ENCODE measurements around the gene DPH5.
"Not testable (repeated sequence)": the region's sequence is repeated elsewhere in the genome, so short reads cannot be mapped to it uniquely, and the experiment has no call there.

DPH5 gene, protein sequence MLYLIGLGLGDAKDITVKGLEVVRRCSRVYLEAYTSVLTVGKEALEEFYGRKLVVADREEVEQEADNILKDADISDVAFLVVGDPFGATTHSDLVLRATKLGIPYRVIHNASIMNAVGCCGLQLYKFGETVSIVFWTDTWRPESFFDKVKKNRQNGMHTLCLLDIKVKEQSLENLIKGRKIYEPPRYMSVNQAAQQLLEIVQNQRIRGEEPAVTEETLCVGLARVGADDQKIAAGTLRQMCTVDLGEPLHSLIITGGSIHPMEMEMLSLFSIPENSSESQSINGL

DNA sequence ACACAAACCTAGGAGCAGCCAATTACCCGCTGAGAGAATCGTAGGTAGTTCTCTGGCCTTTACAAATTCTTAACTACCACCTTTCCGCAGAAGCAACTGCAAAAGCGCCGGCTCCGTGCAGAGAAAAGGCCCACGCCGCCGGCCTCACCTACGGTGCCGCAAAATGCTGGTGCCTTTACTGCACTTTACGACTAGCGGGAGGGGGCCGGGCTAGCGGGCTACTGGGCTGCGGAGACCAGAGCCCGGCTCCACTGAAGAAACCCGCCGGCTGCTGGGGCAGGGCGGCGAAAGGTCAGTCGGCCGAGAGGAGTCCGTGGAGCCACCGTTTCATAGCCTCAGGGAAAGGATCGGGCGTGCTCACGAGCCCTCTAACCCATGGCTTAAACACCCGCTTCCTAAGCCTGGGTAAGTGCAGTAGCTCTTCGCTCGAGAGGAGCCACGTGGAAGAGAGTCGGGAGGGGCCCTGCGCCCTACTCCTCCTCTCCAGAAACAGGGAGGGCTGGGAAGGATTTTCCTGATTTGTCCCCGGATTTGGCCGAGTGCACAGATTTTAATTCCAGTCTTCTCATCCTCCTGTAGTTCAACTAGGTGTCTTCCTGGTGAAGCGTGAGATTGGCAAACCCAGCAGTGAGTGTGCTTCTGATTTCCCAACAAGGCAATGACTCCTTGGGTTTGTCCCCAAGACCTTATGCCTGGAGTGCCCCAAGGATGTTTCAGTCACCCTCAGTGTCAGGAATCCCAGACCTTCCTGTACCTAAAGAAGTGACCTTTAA lies at the start of gene DPH5:
Gene DPH5, minus strand, starts transcription at position 128 of the 773 bp plus-strand sequence. CDS start 341 bp downstream, outside the sequence.
- H3K27me3 Mint-ChIP-seq = no peaks in the 10 kb centered on the region
- peaks cover 0 to 5% of the 10 kb centered on the region in 2 donors for H3K9me3 Mint-ChIP-seq
- ATAC-seq (replicated peaks) (peak; percentile 89 to 95), DNase-seq (peak; percentile 89)
- H3K36me3 Mint-ChIP-seq = peaks cover 29 to 36% of the 10 kb centered on the region in 2 donors
- H3K4me3 Mint-ChIP-seq = peak within 1 kb of the TSS; percentile 94 to 96
- H3K27ac Mint-ChIP-seq = peak within 1 kb of the TSS; percentile 97
- H3K4me1 Mint-ChIP-seq = peaks cover 26 to 49% of the 10 kb centered on the region in 2 donors

DNA sequence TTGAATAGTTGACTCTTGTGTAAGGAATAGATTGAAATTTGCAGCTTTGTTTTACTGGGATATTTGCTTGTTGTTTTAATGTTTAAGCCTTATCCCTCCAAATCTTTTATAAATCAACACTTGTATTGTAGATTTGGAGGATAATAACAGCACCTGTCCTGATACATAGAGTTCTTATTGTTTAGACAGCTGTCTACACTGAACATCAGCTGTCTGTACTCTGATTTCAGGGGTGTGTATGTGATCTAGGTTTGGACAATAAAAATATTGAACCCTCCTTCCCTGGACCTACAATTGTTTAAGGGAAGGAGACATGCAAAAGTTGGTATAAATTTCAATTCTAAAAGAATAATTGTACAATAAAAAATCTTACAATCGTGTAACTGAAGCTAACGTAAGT lies 48.3 kb upstream of the DPH5 start:
- H3K4me1 Mint-ChIP-seq = peaks cover 24 to 38% of the 10 kb centered on the region in 2 donors
- no peak overlapping the region for H3K4me3 Mint-ChIP-seq
- no peak for ATAC-seq (replicated peaks)
- H3K27me3 Mint-ChIP-seq = no peaks in the 10 kb centered on the region
- no peak overlapping the region for H3K27ac Mint-ChIP-seq
- no peak for DNase-seq
- H3K9me3 Mint-ChIP-seq = no peaks in the 10 kb centered on the region
- H3K36me3 Mint-ChIP-seq = peaks cover 19 to 27% of the 10 kb centered on the region in 2 donors

DNA sequence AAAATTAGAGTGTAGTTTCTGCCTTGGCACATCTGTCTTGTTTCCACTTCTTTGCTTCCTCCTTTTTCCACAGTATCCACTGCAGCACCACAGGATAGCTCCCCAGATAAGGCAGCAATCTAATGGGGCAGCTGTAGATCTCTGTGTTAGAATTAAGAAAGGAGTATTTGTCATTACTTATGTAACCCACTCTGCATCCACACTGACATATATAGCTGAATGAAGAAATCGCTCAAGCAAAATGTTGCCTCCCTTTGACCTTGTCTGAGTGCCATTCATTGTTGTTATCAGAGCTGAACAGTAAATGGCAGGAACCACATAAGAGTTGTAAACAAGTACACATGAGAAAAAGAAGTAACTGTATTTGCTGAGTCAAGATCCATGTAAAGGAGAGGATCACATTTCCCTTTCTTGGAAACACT lies 45.9 kb upstream of the DPH5 start:
- peaks cover 2 to 22% of the 10 kb centered on the region in 2 donors for H3K36me3 Mint-ChIP-seq
- H3K9me3 Mint-ChIP-seq = no peaks in the 10 kb centered on the region
- no peak overlapping the region for H3K4me3 Mint-ChIP-seq
- no peaks in the 10 kb centered on the region for H3K27me3 Mint-ChIP-seq
- H3K4me1 Mint-ChIP-seq = peaks cover 25 to 39% of the 10 kb centered on the region in 2 donors
- no peak overlapping the region for H3K27ac Mint-ChIP-seq
- ATAC-seq (replicated peaks) (no peak), DNase-seq (no peak)

DNA sequence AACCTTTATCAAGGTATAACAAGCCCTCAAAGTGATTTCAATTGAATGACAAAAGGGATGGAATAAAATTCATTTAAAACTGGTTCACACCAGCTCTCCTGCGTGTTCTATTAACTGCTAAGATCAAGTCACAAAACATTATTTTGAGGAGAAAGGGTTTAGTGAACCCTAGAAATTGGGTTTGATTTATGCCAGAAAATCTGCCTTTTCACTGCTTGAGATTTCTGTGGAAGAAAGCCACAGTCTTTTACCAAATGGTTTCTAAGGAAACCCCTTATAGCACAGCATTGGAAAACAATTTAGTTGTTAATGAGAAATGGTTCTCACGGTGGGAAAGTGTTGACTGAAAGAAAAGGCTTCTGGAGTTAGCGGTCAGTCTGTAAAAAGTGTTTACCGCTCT lies 43.6 kb upstream of the DPH5 start:
- Mint-ChIP-seq H3K27ac (no peak overlapping the region), H3K27me3 (no peaks in the 10 kb centered on the region), H3K4me1 (peaks cover 38 to 58% of the 10 kb centered on the region in 2 donors)

DNA sequence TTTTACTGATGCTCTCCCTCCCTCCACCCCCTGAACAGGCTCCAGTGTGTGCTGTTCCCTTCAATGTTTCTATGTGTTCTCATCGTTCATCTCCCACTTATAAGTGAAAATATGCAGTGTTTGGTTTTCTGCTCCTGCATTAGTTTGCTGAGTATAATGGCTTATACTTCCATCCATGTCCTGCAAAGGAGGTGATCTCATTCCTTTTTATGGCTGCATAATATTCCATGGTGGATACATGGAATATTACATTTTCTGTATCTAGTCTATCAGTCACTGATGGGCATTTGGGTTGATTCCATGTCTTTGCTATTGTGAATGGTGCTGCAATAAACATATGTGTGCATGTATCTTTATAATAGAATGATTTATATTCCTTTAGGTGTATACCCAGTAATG lies 41.4 kb upstream of the DPH5 start:
- H3K36me3 Mint-ChIP-seq = peaks cover 11 to 25% of the 10 kb centered on the region in 2 donors
- H3K27ac Mint-ChIP-seq; ATAC-seq (replicated peaks); H3K27me3 Mint-ChIP-seq; H3K4me3 Mint-ChIP-seq; H3K9me3 Mint-ChIP-seq; DNase-seq: not testable (repeated sequence)
- peaks cover 40 to 60% of the 10 kb centered on the region in 2 donors for H3K4me1 Mint-ChIP-seq

More for the DNA sequence above, 43.6 kb upstream of the DPH5 start:
- no peak for DNase-seq
- peaks cover 4 to 28% of the 10 kb centered on the region in 2 donors for H3K36me3 Mint-ChIP-seq
- ATAC-seq (replicated peaks) = no peak
- H3K9me3 Mint-ChIP-seq = no peaks in the 10 kb centered on the region
- H3K4me3 Mint-ChIP-seq = no peak overlapping the region

DNA sequence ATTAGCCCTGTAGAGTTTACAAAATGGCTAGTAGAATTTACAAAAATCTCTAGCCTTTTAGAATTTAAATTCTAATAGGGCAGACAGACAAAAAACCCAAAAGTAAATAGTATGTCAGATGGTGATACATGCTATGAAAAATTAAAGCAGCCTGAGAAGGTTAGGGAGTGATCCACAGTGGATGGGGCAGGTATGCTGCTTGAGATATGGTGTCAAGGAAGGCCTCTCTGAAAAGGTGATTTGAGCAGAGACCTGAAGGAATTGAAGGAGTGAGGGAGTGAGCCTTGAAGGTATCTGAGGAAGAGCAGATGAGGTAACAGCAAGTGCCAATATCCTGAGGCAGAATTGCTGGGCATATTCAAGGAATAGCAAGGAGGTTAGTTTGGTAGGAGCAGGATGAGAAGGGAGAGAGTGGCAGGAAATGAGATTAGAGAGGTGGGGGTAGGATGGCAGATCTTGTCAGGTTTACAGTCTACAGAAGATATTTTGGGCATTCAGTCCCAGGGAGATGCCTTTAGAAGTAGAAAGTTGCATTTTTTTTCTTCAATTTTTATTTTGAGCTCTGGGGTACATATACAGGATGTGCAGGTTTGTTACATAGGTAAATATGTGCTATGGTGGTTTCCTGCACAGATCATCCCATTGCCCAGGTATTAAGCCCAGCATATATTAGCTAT lies 40.8 kb upstream of the DPH5 start:
- Mint-ChIP-seq H3K4me3 (no peak overlapping the region), H3K27ac (peak overlapping the region; percentile 44), H3K27me3 (no peaks in the 10 kb centered on the region), H3K9me3 (no peaks in the 10 kb centered on the region), H3K36me3 (peaks cover 15 to 27% of the 10 kb centered on the region in 2 donors), H3K4me1 (peaks cover 41 to 60% of the 10 kb centered on the region in 2 donors)
- DNase-seq (no peak), ATAC-seq (replicated peaks) (no peak)

DNA sequence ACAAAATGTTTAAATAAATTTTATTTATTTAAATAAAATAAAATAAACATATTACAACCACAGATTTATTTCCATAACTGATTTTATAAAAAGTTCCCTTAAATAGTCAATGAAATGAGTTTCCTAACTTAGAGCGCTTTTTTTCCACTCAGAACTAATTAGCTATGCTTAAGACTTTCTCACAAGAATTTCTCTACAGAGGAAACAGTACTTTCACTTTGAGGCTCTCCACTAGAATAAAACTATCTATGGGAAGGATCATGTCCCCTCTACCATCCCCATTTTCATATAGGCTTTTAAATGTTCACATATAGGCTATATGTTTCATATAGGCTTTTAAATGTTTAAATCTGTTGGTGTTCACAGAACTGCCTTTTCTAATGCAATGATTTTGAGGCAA lies 40.0 kb upstream of the DPH5 start:
- ATAC-seq (replicated peaks) = peak; percentile 66 to 67
- Mint-ChIP-seq H3K27me3 (no peaks in the 10 kb centered on the region), H3K27ac (peak overlapping the region; percentile 28), H3K4me1 (peaks cover 41 to 62% of the 10 kb centered on the region in 2 donors), H3K9me3 (no peaks in the 10 kb centered on the region), H3K4me3 (peak overlapping the region; percentile 44 to 56), H3K36me3 (peaks cover 17 to 29% of the 10 kb centered on the region in 2 donors)
- DNase-seq = no peak

DNA sequence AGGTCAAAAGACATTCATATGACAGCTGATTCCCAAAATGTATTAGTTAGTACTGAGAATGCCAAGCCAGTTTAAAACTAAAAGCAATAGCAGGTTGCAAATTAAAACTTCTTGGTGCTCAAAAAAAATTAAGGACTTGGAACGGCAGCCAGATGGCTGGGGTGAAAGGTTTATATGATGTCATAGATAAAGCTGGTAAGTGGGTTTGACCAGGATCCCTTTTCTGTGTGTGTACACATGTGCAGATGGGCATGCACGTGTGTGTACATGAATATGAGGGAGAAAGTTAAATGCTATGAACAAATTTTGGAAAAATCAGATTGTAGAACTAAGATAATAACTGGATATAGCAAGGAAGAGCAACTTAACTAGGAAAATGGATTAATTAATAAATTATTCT lies 39.1 kb upstream of the DPH5 start:
- Mint-ChIP-seq H3K9me3 (no peaks in the 10 kb centered on the region), H3K4me1 (peaks cover 46 to 65% of the 10 kb centered on the region in 2 donors), H3K27ac (no peak overlapping the region), H3K27me3 (no peaks in the 10 kb centered on the region), H3K4me3 (no peak overlapping the region), H3K36me3 (peaks cover 25 to 35% of the 10 kb centered on the region in 2 donors)
- no peak for DNase-seq
- no peak for ATAC-seq (replicated peaks)

DNA sequence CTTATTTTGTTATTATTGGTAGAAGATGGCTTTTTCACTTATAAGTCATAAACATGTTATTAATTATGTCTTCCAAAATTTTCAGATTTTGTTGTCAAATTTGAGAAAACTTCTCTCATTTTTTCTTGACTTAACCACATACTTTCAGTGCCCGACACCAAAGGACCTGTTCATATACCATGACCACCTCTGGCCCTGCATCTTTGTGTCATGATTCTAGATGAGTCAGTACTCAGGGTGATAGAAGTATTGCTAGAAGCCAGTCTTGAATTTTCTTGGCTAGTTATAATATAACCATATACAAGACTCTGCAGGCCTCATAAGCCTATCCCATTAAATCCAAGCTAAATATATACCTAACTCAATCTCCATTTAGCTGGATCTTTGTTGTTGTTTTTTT lies 35.4 kb upstream of the DPH5 start:
- ATAC-seq (replicated peaks) (peak; percentile 88 to 91), DNase-seq (no peak)
- H3K4me1 Mint-ChIP-seq = peaks cover 35 to 57% of the 10 kb centered on the region in 2 donors
- peaks cover 33 to 34% of the 10 kb centered on the region in 2 donors for H3K36me3 Mint-ChIP-seq
- H3K9me3 Mint-ChIP-seq = peaks cover 3 to 5% of the 10 kb centered on the region in 2 donors
- H3K27me3 Mint-ChIP-seq = no peaks in the 10 kb centered on the region
- no peak overlapping the region for H3K4me3 Mint-ChIP-seq
- H3K27ac Mint-ChIP-seq = no peak overlapping the region

DNA sequence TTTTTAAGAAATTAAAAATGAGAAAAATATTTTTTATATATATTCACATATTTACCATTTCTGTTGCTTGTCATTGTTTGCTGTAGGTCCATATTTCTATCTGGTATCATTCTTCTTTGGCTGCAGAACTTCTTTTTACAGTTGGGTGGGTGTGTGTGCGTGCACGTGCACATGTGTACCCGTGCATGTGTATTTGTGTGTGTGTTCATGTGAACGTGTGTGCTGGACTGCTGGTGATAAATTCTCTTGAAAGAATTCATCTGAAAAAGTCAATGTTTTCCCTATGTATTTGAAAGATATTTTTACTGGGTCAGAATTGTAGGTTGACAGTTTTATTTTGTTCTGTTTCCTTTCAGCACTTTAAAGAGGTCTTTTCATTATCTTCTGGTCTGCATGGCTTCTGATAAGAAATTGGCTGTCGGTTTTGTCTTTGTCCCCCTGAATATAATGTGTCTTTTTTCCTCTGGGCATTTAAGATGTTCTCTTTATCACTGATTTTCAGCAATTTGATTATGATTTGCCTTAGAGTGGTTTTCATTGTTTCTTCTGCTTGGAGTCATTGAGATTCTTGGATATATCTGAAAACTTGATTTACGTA lies 34.5 kb upstream of the DPH5 start:
- Mint-ChIP-seq H3K4me1 (peaks cover 36 to 57% of the 10 kb centered on the region in 2 donors), H3K27ac (peak overlapping the region; percentile 22), H3K27me3 (no peaks in the 10 kb centered on the region), H3K36me3 (peaks cover 35 to 37% of the 10 kb centered on the region in 2 donors), H3K9me3 (peaks cover 3 to 5% of the 10 kb centered on the region in 2 donors), H3K4me3 (no peak overlapping the region)
- DNase-seq = no peak
- no peak for ATAC-seq (replicated peaks)

DNA sequence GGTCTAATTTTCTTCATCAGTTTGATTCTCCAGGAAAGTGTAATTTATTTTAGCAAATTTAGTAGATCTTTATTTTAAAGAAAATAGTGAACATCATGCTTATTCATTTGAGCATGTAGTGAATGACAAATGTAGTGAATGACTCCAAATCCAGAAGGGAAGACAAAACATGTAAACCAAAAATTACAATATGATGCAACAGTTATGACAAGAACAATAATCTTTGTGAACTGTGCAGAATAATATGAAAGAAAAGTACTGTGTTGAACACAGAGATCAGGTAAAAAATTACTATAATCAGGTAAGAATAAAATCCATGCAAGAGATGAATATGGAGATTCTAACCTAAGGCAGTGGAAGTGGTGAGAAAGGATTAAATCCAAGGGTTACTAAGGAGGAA lies 30.0 kb upstream of the DPH5 start:
- H3K4me3 Mint-ChIP-seq = no peak overlapping the region
- H3K9me3 Mint-ChIP-seq = peaks cover 8 to 10% of the 10 kb centered on the region in 2 donors
- no peaks in the 10 kb centered on the region for H3K27me3 Mint-ChIP-seq
- no peak for ATAC-seq (replicated peaks)
- no peak for DNase-seq
- peaks cover 30 to 35% of the 10 kb centered on the region in 2 donors for H3K36me3 Mint-ChIP-seq
- peaks cover 29 to 58% of the 10 kb centered on the region in 2 donors for H3K4me1 Mint-ChIP-seq
- no peak overlapping the region for H3K27ac Mint-ChIP-seq

DNA sequence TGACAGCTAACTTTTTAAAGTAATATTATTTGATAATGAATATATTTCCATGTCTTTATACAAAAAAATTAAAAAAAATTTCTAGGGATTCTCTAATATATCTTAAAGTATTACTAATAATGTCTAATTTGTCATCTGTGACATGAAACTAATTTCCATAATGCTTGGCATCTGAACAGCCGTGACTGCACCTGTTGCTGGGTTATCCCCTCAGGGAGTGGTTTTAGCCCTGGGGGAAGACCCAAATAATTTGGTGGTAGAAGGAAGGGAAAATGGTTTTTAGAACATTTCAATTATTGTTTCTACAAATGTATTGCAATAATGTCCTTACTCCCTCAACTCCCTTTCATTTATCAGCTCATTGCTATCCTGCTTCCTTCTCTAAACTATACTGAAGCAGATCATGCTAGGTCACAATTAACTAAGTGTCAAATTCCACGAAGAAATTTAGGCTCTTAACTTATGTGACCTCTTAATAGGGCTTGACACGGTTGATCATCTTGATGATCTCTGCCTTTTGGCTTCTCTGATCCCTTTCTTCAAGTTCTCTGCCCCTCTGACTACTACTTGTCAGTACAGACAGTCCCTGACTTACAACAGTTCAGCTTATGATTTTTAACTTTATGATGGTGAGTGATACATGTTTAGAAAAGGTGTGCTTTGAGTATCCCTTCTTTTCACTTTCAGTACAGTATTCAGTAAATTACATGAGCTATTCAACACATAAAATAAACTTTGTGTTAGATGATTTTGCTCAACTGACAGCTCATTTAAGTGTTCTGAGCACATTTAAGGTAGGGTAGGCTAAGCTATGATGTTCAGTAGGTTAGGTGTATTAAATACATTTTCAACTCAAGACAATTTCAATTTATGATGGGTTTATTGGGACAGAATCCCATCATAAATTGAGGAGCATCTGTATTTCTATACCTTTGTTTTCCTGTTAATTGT lies 26.4 kb upstream of the DPH5 start:
- Mint-ChIP-seq H3K9me3 (peaks cover 4 to 5% of the 10 kb centered on the region in 2 donors), H3K27me3 (no peaks in the 10 kb centered on the region), H3K4me3 (peak overlapping the region; percentile 57 to 71), H3K36me3 (peaks cover 13 to 21% of the 10 kb centered on the region in 2 donors), H3K4me1 (peaks cover 30 to 64% of the 10 kb centered on the region in 2 donors), H3K27ac (peak overlapping the region; percentile 72)
- peak; percentile 91 to 92 for ATAC-seq (replicated peaks)
- DNase-seq = peak; percentile 59

DNA sequence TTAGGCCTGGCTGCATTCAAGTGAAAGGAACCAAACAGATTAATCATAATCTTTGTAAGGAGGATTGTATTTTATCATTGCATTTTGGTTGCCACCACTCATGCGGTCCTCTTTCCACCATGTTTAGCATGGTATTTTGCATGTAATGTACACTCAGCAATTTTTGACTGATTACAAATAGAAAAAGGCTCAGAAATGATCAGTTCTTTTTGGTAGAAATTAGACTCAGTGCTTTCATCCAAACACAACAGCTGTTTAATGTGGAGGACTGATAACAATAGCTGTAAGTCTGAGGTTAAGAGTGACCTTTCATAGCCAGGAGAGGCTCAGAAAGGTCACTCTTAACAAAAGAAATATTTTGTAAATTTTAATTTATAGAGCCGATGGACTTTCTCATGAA lies 25.3 kb upstream of the DPH5 start:
- DNase-seq (no peak), ATAC-seq (replicated peaks) (peak in 1 of 2 donors; percentile 51)
- H3K9me3 Mint-ChIP-seq = peaks cover 4 to 5% of the 10 kb centered on the region in 2 donors
- no peak overlapping the region for H3K4me3 Mint-ChIP-seq
- peaks cover 20 to 28% of the 10 kb centered on the region in 2 donors for H3K36me3 Mint-ChIP-seq
- no peak overlapping the region for H3K27ac Mint-ChIP-seq
- H3K27me3 Mint-ChIP-seq = no peaks in the 10 kb centered on the region
- peaks cover 30 to 61% of the 10 kb centered on the region in 2 donors for H3K4me1 Mint-ChIP-seq

Data from stimulated activated naive B cell treated with anti-CD40 and anti-IgM and Interleukin-4, amounts not matched to agents 10 μg/mL and 1 μg/mL and 100 μg/mL, for 72 hours (primary cell).